Hepatocyte (in vitro differentiated cells): ENCODE data around the gene TMEM235. TPM values are rescaled to one million over a fixed set of nuclear protein-coding genes. Genes with fewer than 3 reads are reported as not detected.
A peak's percentile ranks its signal among the peaks of the same experiment; 100 is the strongest.

Experiments
- DNase-seq: peaks from one replicate; pipeline ENCODE4 v3.0.0-alpha.2; 2016; ENCODE audit warnings: low spot score
- H2AFZ ChIP-seq: fragments of 200-600 bp; sonication (generic); 2 replicates; pipeline ENCODE4 v1.6.0; 2016; ENCODE audit warnings: antibody characterized with exemption, mild to moderate bottlenecking
- H3K27ac ChIP-seq: fragments of 200-600 bp; sonication (generic); 2 replicates; pipeline ENCODE4 v1.5.1; 2016; ENCODE audit warnings: mild to moderate bottlenecking
- H3K27me3 ChIP-seq: fragments of 200-600 bp; sonication (generic); 2 replicates; pipeline ENCODE4 v1.6.1; 2016
- H3K36me3 ChIP-seq: fragments of 200-600 bp; sonication (generic); replicated peaks from 2 replicates; pipeline ENCODE4 v1.5.1; 2016; ENCODE audit warnings: low read depth; ENCODE audit not compliant: insufficient read depth
- H3K4me1 ChIP-seq: fragments of 200-600 bp; sonication (generic); 2 replicates; pipeline ENCODE4 v1.5.1; 2016; ENCODE audit warnings: mild to moderate bottlenecking, moderate library complexity; ENCODE audit not compliant: insufficient read depth
- H3K4me2 ChIP-seq: fragments of 200-600 bp; sonication (generic); 2 replicates; pipeline ENCODE4 v1.6.0; 2016
- H3K4me3 ChIP-seq: fragments of 200-600 bp; sonication (generic); 2 replicates; pipeline ENCODE4 v1.5.1; 2016; ENCODE audit warnings: mild to moderate bottlenecking
- H3K79me2 ChIP-seq: fragments of 200-600 bp; sonication (generic); 2 replicates; pipeline ENCODE4 v1.6.0; 2017; ENCODE audit warnings: mild to moderate bottlenecking
- H3K9me2 ChIP-seq: fragments of 200-600 bp; sonication (generic); replicated peaks from 2 replicates; pipeline ENCODE4 v1.6.0; 2017; ENCODE audit warnings: mild to moderate bottlenecking; ENCODE audit not compliant: insufficient read depth
- H3K9me3 ChIP-seq: fragments of 200-600 bp; sonication (generic); 2 replicates; pipeline ENCODE4 v1.5.1; 2016; ENCODE audit warnings: low read depth, mild to moderate bottlenecking
- H4K20me1 ChIP-seq: fragments of 200-600 bp; sonication (generic); 2 replicates; pipeline ENCODE4 v1.6.0; 2016; ENCODE audit warnings: mild to moderate bottlenecking; ENCODE audit not compliant: insufficient read depth, poor library complexity, severe bottlenecking
- EZH2 ChIP-seq: fragments of 200-600 bp; sonication (generic); IDR thresholded peaks from 2 replicates; pipeline ENCODE4 v1.6.1; 2016; ENCODE audit warnings: antibody characterized with exemption, mild to moderate bottlenecking, borderline replicate concordance
- EZH2phosphoT487 ChIP-seq: fragments of 200-600 bp; sonication (generic); IDR thresholded peaks from one replicate; pipeline ENCODE4 v1.6.1; 2018; ENCODE audit warnings: antibody characterized with exemption, mild to moderate bottlenecking, low read depth, moderate library complexity; ENCODE audit not compliant: unreplicated experiment, severe bottlenecking
- WGBS: methylation state at CpG from one replicate; pipeline ENCODE4 v1.1.6; 2016; ENCODE audit warnings: low lambda C conversion rate; ENCODE audit errors: missing lambda C conversion rate; 5-methylcytosine and 5-hydroxymethylcytosine counted together
- polyA plus RNA-seq: library from polyadenylated mRNA; unstranded; fragments of >200 nt; fragmentation: Nextera tagmentation; extraction: Ambion mirVana; gene quantifications from 2 replicates; pipeline ENCODE4 v1.2.1, GENCODE V29; 2016
- total RNA-seq: library from RNA; depleted of rRNA; stranded (reverse); fragments of >200 nt; gene quantifications from 2 replicates; pipeline ENCODE4 v1.2.3, GENCODE V29; 2014
- TF ChIP-seq, protein P1 (sequence below): fragments of 200-600 bp; sonication (generic); IDR thresholded peaks from 2 replicates; pipeline ENCODE4 v1.5.1; 2016; ENCODE audit warnings: antibody characterized with exemption, mild to moderate bottlenecking; ENCODE audit not compliant: poor library complexity

Gene TMEM235
- total and polyA plus RNA-seq, 2 experiments from 2014 or later: 0.21 to 0.27 TPM

- TF ChIP-seq EZH2phosphoT487 (no peak), EZH2 (no peak)
- TF ChIP-seq, protein P1, sequence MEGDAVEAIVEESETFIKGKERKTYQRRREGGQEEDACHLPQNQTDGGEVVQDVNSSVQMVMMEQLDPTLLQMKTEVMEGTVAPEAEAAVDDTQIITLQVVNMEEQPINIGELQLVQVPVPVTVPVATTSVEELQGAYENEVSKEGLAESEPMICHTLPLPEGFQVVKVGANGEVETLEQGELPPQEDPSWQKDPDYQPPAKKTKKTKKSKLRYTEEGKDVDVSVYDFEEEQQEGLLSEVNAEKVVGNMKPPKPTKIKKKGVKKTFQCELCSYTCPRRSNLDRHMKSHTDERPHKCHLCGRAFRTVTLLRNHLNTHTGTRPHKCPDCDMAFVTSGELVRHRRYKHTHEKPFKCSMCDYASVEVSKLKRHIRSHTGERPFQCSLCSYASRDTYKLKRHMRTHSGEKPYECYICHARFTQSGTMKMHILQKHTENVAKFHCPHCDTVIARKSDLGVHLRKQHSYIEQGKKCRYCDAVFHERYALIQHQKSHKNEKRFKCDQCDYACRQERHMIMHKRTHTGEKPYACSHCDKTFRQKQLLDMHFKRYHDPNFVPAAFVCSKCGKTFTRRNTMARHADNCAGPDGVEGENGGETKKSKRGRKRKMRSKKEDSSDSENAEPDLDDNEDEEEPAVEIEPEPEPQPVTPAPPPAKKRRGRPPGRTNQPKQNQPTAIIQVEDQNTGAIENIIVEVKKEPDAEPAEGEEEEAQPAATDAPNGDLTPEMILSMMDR: no peak
- DNase-seq: no peak
- H3K36me3 ChIP-seq: no peaks in the 10 kb centered on the region
- H3K4me1 ChIP-seq: peaks cover 19% of the 10 kb centered on the region
- WGBS: 87% methylated on average over 5 of the region's 5 CpGs
- H3K27me3 ChIP-seq: no peaks in the 10 kb centered on the region
- no peaks in the 10 kb centered on the region for H3K79me2 ChIP-seq
- no peak overlapping the region for H3K27ac ChIP-seq
- H3K4me3 ChIP-seq: no peak overlapping the region
- no peaks in the 10 kb centered on the region for H4K20me1 ChIP-seq
- H3K9me3 ChIP-seq: no peaks in the 10 kb centered on the region
- no peaks in the 10 kb centered on the region for H3K9me2 ChIP-seq
- H3K4me2 ChIP-seq: no peak overlapping the region
- no peak overlapping the region for H2AFZ ChIP-seq
Measured at GRCh38 chr17:78279360-78279990, 48.0 kb downstream of the TMEM235 start.

- TF ChIP-seq EZH2phosphoT487 (no peak), EZH2 (no peak)
- no peak overlapping the region for H2AFZ ChIP-seq
- no peaks in the 10 kb centered on the region for H3K27me3 ChIP-seq
- H3K4me1 ChIP-seq: peaks cover 19% of the 10 kb centered on the region
- no peaks in the 10 kb centered on the region for H3K9me2 ChIP-seq
- H3K4me3 ChIP-seq: no peak overlapping the region
- no peaks in the 10 kb centered on the region for H3K36me3 ChIP-seq
- peak; percentile 41 for DNase-seq
- no peak overlapping the region for H3K4me2 ChIP-seq
- no peaks in the 10 kb centered on the region for H4K20me1 ChIP-seq
- 55% methylated on average over 17 of the region's 17 CpGs for WGBS
- H3K79me2 ChIP-seq: no peaks in the 10 kb centered on the region
- peak overlapping the region; percentile 22 for H3K27ac ChIP-seq
- H3K9me3 ChIP-seq: no peaks in the 10 kb centered on the region
Measured at GRCh38 chr17:78281249-78281845, 49.9 kb downstream of the TMEM235 start.

- peak; percentile 80 for DNase-seq
- H3K79me2 ChIP-seq: no peaks in the 10 kb centered on the region
- no peaks in the 10 kb centered on the region for H3K9me2 ChIP-seq
- peaks cover 10% of the 10 kb centered on the region for H3K4me1 ChIP-seq
- no peaks in the 10 kb centered on the region for H3K36me3 ChIP-seq
- H3K4me3 ChIP-seq: no peak overlapping the region
- no peak overlapping the region for H3K4me2 ChIP-seq
- WGBS: 50% methylated on average over 10 of the region's 10 CpGs
- H4K20me1 ChIP-seq: no peaks in the 10 kb centered on the region
- peak overlapping the region; percentile 23 for H3K27ac ChIP-seq
- no peak for TF ChIP-seq EZH2
- TF ChIP-seq EZH2phosphoT487: no peak
- TF ChIP-seq, protein P1: no peak
- H2AFZ ChIP-seq: no peak overlapping the region
- H3K9me3 ChIP-seq: no peaks in the 10 kb centered on the region
- no peaks in the 10 kb centered on the region for H3K27me3 ChIP-seq
Measured at GRCh38 chr17:78284146-78284545, 52.7 kb downstream of the TMEM235 start.

DNA sequence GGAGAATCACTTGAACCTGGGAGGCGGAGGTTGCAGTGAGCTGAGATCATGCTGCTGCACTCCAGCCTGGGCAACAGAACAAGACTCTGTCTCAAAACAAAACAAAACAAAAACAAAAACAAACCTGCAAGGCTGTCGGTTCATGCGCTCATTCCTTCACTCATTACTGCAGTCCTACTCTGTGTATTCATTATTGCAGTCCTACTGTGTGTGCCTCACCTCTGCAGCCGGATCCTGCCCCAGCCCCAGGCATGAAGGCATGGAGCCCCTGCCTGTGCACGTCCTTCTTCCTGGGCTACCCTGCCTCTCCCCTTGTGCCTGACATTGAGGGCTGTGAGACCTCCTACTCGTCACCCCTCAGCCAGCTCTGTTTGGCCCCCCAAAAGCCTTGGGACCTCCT is 57.6 kb downstream of the TMEM235 start:
- H3K4me3 ChIP-seq: no peak overlapping the region
- no peaks in the 10 kb centered on the region for H3K79me2 ChIP-seq
- peaks cover 3% of the 10 kb centered on the region for H3K4me1 ChIP-seq
- no peak overlapping the region for H2AFZ ChIP-seq
- TF ChIP-seq, protein P1: no peak
- TF ChIP-seq EZH2phosphoT487 (no peak), EZH2 (no peak)
- no peaks in the 10 kb centered on the region for H3K27me3 ChIP-seq
- DNase-seq: no peak
- H3K9me2 ChIP-seq: no peaks in the 10 kb centered on the region
- no peaks in the 10 kb centered on the region for H4K20me1 ChIP-seq
- no peaks in the 10 kb centered on the region for H3K9me3 ChIP-seq
- 92% methylated on average over 6 of the region's 6 CpGs for WGBS
- no peak overlapping the region for H3K27ac ChIP-seq
- H3K36me3 ChIP-seq: no peaks in the 10 kb centered on the region
- no peak overlapping the region for H3K4me2 ChIP-seq
